HG02798 (cell line): ENCODE data around the gene CSH1.
"Not testable (repeated sequence)": the region's sequence is repeated elsewhere in the genome, so short reads cannot be mapped to it uniquely, and the experiment has no call there.

Source experiments
- ATAC-seq: cut with Tn5 transposase; IDR thresholded peaks from one replicate; pipeline ENCODE4 v1.9.1; 2021; ENCODE audit warnings: mild to moderate bottlenecking; ENCODE audit not compliant: unreplicated experiment, poor library complexity

CSH1 gene

GRCh38 chr17:63910096-63910495 lies 13.7 kb upstream of the CSH1 start:
- no peak for ATAC-seq

DNA sequence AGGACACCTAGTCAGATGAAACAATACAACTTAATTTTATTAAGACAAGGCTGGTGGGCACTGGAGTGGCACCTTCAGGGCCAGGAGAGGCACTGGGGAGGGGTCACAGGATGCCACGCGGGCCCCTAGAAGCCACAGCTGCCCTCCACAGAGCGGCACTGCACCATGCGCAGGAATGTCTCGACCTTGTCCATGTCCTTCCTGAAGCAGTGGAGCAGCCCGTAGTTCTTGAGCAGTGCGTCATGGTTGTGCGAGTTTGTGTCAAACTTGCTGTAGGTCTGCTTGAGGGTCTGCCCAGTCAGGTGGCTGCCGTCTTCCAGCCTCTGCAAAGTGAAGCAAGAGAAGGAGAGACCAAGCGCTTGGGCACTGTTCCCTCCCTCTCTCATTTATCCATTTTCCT lies 13.2 kb upstream of the CSH1 start:
- ATAC-seq, result not testable (repeated sequence)

GRCh38 chr17:63907161-63907778 lies 10.9 kb upstream of the CSH1 start:
- not testable (repeated sequence) for ATAC-seq

DNA sequence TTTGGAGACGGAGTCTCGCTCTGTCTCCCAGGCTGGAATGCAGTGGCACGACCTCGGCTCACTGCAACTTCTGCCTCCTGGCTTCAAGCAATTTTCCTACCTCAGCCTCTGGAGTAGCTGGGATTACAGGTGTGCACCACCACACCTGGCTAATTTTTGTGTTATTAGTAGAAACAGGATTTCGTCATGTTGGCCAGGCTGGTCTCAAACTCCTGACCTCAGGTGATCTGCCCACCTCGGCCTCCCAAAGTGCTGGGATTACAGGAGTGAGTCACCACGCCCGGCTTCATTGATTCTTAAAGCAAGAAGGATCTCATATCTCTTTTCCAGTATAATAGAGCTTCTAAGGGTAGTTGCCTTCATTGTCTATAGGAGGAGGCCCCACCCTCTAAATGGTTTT lies 8.4 kb upstream of the CSH1 start:
- ATAC-seq, result not testable (repeated sequence)

DNA sequence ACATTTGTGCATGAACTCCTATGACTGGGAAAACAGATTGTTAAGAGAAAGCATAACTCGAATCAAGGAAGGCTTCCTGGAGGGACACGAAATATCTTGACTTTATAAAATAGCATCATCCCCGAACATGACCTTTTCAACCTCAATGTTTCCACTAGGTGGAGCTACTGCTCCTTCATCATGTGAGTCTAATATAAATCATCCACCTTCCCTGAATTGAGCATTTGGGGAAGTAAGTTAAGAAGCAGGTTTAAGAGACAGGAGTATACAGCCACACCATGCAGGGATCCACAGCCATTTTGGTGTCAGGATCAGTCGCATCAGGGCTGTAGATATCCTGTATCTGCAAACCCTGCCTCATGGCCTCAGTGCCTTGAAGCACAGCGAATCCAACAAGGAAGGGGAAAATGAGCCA lies 7.4 kb upstream of the CSH1 start:
- ATAC-seq, result not testable (repeated sequence)

- not testable (repeated sequence) for ATAC-seq
Observed at GRCh38 chr17:63901971-63902370, 5.6 kb upstream of the CSH1 start.

- ATAC-seq, result not testable (repeated sequence)
Observed at GRCh38 chr17:63898899-63899798, 2.8 kb upstream of the CSH1 start.

DNA sequence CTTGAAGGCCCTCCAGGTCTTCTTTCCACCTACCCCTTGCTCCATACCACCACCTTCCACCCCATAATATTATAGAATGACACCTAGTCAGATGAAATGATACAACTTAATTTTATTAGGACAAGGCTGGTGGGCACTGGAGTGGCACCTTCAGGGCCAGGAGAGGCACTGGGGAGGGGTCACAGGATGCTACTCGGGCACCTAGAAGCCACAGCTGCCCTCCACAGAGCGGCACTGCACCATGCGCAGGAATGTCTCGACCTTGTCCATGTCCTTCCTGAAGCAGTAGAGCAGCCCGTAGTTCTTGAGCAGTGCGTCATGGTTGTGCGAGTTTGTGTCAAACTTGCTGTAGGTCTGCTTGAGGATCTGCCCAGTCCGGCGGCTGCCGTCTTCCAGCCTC lies 1.6 kb downstream of the CSH1 start:
- ATAC-seq, result not testable (repeated sequence)

GRCh38 chr17:63894021-63894420 lies 2.4 kb downstream of the CSH1 start:
- not testable (repeated sequence) for ATAC-seq

DNA sequence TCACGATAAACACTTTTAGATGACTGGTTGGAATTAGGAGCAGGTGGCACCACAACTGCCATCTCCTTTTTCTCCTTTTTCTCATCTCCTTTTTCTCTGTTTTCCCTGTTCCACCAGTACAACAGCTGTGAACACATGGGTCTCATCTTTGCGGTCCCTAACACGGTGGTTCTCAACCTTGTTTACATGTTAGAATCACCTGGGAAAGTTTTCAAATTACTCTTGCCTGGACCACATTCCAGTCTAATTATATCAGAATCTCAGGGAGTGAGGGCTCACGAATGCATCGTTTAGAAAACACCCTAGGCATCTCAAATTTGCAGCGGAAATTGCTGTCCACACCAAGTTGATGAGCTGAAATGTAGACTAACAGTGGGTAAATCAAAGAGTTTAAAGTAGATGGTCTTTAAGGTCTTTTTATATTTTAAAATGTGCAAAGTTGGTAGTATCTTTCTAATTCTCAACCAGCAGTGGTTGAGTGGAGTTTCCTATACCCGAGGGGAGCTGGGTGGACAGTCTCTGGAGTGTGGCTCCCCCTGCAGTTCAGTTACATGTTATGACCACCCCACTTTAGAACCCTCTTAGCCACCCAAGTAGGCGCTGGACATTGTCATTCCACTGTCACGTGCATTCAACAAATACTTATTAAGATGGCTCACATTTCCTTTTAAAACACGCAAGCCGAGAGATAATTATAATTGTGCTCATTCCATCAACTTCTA lies 3.9 kb downstream of the CSH1 start:
- not testable (repeated sequence) for ATAC-seq

DNA sequence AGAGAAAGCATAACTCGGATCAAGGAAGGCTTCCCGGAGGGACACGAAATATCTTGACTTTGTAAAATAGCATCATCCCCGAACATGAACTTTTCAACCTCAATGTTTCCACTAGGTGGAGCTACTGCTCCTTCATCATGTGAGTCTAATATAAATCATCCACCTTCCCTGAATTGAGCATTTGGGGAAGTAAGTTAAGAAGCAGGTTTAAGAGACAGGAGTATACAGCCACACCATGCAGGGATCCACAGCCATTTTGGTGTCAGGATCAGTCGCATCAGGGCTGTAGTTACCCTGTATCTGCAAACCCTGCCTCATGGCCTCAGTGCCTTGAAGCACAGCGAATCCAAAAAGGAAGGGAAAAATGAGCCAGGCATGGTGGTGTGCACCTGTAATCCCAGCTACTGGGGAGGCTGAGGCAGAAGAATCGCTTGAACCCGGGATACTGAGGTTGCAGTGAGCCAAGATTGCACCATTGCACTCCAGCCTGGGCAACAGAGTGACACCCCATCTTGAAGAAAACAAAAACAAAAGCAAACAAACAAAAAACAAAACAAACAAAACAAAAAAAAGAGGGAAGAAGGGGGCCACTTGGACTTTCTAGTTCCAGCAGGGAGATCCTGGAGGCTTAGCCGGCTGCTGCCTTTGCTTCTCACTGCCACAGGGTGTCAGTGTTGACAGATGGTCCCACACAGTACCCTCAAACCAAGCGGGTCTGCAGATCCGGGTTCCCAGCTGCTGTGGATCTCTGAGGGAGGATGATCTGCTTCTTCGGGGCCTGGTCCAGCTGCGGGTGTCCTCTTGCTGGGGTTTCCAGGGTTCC lies 7.1 kb downstream of the CSH1 start:
- not testable (repeated sequence) for ATAC-seq

GRCh38 chr17:63885119-63885518 lies 11.3 kb downstream of the CSH1 start:
- not testable (repeated sequence) for ATAC-seq

- ATAC-seq, result not testable (repeated sequence)
Observed at GRCh38 chr17:63882626-63883126, 13.7 kb downstream of the CSH1 start.

GRCh38 chr17:63881935-63882601 lies 14.3 kb downstream of the CSH1 start, which contains the start of gene GH2:
GH2 (minus strand) TSS chr17:63881944; CDS start chr17:63881801, 143 bp downstream.
- no peak for ATAC-seq

- not testable (repeated sequence) for ATAC-seq
Observed at GRCh38 chr17:63881337-63881736, 15.0 kb downstream of the CSH1 start.

DNA sequence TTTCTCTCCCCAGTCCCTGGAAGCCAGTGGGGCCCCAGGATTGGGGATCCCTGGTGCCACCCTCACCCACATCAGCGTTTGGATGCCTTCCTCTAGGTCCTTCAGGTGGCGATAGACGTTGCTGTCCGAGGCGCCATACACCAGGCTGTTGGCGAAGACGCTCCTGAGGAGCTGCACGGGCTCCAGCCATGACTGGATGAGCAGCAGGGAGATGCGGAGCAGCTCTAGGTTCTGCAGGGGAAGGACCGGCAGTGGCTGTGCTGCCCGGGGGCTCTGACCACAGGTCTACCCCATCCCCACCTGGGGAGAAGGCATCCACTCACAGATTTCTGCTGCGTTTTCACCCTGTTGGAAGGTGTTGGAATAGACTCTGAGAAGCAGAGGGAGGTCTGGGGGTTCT lies 15.7 kb downstream of the CSH1 start:
- no peak for ATAC-seq

GRCh38 chr17:63878413-63878812 lies 18.0 kb downstream of the CSH1 start:
- ATAC-seq, result not testable (repeated sequence)

DNA sequence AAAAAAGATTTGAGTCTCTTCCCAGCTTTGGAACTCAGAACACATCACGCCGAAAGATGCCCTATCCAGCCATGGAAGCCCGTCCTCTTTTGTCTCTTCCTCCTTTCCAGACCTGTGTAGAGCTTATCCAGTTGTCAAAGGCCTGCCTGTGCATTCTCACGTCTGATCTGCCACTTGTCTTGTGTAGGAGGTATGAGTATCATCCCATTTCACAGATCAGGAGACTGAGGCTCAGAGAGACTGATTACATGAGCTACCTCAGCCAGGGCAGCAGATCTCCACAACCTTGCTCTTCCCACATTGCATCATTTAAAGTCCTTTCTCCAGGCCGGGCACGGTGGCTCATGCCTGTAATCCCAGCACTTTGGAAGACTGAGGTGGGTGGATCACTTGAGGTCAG lies 21.7 kb downstream of the CSH1 start:
- ATAC-seq, result not testable (repeated sequence)

DNA sequence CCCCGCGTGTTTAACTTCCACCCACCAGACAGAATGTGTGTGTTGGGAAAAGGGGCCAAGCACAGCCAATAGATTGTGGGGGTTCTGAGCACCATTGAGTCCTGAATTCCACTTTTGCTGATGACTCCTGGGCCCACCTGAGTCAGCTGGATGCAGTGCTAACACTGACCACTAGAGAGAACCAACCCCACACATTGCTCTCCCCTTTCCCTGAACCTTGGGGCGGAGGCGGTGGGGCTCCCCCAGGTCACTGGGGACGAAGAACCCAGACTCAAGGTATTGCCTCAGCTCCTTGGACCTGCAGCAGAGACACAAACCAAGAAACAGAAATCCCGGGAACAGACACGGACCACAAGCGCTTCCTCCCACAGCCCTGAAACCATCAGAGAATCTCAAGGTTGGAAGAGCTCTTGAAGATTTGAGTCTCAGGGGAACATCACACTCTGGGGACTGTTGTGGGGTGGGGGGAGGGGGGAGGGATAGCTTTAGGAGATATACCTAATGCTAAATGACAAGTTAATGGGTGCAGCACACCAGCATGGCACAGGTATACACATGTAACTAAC lies 22.2 kb downstream of the CSH1 start:
- not testable (repeated sequence) for ATAC-seq
